Epithelial cell of prostate (primary cell): ENCODE results near the gene LRCH4.

ENCODE experiments used
- DNase-seq: peaks from one replicate; pipeline ENCODE4 v3.0.0-alpha.2; 2011; ENCODE audit warnings: low read depth, low spot score
- H3K27ac ChIP-seq: fragments of 450-650 bp; 2 replicates; pipeline ENCODE4 v1.5.1; 2017; ENCODE audit warnings: mild to moderate bottlenecking

The LRCH4 gene

DNA sequence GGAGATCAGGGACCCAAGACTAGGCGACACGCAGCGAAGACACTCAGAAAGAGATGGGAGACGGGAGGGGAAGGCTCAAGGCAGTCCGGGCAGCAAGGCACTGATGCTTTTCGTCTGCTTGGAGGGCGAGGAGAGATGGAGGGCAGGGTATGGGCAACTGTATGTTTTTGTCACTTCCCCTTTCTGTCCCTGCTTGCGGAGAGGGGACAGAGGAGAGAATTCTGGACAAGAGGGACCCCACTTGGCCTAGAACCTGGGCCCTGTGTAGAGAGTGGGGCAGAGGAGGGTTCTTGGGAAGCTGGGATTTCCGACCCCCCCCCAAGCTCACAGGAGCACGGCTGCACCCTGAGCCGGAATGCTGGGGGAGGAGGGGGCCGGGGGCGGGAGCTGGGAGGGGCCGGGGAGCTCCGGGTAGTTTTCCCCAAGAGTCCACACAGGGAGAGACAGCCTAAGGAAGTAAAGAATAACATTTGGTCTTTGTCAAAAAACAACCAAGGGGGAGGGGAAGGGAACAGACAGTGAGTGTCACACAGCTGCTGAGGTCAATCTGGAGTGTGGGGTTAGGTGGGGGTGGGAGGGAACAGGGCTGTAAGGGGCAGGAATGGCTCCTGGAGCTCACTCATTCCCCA lies 1.8 kb downstream of the LRCH4 start:
- H3K27ac ChIP-seq = peak overlapping the region; percentile 96
- DNase-seq = no peak

DNA sequence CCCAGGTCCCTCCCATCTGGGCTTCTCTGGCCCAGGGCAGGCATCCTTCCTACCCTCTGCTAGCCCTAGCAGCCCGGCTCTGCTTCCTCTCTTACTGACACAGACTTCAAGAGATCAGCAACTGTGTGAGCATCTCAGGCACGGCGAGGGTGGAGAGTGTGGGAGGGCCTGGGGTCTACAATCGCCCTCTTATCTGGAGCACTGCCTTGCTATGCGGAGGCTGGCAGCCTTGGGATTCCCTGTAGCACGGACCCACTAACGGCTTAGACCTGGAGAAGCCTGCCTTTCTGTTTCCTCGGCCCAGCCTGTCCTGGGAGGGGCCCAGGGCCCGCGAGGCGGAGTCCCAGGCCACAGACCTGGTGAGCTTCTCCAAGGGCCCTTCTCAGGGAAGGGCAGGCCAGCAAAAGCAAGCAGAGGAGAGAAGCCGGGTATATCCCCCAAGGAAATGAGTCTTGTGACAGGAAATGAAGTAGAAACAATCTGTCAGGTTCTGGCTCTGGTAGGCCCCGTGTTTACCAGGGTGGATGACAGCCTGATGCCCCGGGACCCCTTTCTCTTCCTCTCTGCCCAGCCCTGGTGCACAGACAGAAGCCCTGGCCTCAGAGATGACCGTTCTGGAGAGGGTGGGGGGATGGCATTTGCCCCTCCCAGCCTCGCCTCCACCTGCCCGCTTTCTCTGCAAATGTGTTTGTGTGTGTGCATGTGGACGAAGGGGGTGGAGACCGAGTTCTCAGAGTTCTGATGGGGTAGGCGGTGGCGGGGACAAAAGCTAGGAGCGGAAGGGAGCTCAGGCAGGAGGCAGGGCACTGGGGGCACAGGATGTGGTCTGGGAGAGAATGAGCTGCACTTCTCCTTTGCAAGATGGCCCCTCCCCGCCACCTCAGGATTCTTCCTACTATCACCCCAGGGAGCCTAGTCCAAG lies 2.5 kb downstream of the LRCH4 start:
- DNase-seq = no peak
- H3K27ac ChIP-seq = peak overlapping the region; percentile 96

DNA sequence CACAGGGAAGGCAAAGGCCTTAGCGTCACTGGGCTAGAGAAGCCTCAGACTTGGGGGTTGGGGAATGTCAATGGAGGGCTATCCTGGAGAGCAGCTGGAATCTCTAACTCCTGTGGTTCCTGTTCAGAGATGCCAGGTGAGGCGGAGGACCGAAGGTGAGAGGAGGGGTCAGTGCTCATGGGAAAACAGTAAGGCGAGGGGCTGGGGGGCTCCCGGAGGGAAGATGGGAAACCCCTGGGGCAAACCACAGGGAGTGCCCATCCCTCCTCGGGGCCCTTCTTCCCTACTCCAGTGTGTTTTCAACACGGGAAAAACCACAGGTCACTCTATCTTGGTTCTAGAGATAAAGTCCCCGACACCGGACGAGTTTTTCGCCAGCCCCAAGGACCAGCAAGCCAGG lies 3.3 kb downstream of the LRCH4 start:
- DNase-seq = no peak
- peak overlapping the region; percentile 96 for H3K27ac ChIP-seq

DNA sequence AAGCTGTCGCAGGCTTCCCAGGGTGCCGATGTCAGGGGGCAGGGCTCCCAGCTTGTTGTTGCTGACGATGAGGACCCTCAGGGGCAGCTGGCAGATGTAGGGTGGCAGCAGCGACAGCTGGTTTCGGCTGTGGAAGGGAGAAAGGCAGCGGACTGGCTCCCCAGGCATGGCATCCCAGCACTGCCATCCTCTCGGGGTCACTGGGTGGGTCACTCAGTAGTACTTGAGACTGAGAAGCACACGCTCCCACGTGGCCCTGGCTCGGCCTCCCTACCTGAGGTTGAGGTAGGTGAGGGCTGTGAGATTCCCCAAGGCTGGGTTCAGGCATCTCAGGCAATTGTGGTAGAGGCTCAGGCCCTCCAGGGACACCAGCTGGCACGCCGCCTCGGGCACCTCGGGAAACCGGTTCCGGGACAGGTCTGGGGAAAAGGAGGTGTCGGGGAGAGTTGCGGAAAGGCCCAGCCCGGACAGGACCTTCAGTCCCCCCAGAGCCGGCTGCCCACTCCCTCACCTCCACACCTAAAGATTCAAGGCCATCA lies 3.8 kb downstream of the LRCH4 start:
- peak overlapping the region; percentile 96 for H3K27ac ChIP-seq
- DNase-seq = no peak

DNA sequence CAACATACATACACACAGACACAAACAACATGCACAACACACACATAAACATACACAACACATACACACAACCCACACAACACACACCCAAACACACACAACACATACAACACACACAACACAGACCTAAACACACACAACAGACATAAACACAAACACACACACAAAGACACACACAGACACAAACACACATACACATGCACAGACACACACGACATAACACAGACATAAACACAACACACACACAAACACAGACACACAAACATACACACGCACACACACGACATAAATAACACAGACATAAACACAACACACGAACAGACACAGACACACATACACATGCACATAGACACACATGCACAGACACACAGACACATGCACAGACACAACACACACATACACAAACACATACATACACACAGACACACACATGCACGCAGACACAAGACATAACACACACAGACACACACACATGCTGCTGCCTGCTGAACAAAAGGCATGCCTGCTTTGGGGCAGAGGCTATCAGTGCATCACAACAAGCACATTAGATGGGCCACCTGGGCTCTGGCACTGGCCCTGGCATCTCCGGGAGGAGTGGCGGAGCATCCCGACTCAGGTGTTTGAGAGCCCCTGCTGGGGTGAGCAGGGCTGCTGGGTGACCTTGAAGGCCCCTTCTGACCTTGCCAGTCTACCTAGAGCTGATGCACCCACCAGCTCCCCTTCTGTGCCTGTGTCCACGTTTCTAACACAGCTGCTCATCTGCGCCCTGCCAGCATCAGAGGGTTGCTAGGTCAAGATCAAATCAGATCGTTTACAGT lies 5.3 kb downstream of the LRCH4 start:
- H3K27ac ChIP-seq = no peak overlapping the region

DNA sequence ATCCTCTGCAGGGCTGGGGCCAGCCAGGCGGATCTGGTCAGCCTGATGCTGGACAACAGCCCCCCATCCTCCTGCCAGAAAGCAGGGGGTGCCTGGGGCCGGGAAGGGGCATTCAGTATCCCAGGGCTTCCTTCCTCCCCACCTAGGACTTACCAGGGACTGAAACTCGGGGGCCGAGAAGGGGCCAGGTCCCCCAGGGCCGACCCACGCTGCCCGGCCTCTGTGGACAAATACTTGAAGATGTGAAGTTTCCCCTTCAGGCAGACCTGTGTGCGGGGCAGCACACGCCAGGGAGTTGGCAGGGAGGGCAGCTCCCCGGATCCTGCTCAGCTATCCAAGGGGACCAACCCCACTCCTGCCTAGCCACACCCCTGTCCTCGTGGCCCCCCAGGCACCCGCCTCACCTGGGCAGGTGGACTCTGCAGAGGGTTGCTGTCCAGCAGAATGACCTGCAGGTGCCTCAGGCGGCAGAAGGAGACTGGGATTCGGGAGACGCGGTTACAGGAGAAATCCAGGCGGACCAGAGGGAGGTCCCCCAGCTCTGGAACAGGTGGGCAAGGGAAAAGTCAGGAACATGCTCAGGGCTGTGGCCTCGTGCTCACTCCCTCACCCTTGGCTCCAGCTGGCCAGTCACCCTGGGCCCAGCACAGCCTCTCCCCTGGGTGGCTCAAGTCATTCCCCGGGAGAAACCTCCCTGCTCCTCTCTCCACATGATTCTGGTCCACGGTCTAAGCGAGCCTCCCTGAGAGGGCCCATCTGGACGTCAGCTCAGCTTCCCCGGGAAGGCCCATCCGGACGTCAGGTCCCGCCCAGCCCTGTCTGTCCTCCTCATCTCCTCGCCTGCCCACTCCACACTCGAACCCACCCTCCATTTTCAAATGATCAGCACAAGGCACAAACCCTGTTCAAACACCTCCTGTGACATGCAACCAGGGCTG lies 7.4 kb downstream of the LRCH4 start:
- DNase-seq = no peak
- no peak overlapping the region for H3K27ac ChIP-seq

More for the DNA sequence above, 5.3 kb downstream of the LRCH4 start:
- DNase-seq = no peak

DNA sequence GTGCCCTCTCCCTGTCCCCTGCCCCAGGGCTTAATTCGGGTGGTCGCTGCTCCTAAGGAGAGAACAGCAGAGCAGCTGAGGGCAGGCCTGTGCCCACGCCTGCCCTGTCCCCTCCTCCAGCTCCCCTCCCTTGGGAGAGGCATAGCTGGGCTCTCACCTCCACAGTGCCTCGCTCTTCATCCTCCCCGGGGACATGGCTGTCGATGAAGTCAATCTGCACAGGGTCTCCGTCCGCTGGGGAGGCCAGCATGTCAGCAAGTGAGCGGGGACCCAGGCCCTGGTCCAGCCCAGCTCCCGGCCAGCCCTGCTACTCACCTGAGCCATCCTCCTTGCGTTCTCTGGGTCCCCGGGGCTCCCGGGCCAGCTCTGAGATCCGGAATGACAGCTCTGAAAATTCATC lies 8.4 kb downstream of the LRCH4 start:
- DNase-seq = no peak
- H3K27ac ChIP-seq = no peak overlapping the region

DNA sequence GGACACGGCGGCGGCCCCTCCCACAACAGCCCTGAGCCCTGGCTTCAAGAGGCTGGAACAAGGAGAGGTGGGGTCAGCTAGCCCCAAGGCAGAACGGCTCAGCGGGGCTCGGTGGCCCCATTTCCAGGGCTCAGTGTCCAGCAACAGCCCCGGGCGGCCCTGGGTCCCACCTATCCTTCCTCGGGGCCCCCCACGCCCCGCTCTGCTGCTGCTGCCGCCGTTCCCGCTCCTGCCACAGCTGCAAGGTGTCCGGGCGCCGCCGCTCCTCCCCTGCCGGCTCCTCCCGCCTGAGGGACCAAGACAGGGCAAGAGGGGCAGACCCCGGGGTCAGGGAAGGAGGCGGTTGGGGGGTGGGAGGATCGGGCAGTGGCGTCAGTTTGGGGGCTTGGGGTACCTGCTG lies 8.8 kb downstream of the LRCH4 start:
- no peak overlapping the region for H3K27ac ChIP-seq
- no peak for DNase-seq

DNA sequence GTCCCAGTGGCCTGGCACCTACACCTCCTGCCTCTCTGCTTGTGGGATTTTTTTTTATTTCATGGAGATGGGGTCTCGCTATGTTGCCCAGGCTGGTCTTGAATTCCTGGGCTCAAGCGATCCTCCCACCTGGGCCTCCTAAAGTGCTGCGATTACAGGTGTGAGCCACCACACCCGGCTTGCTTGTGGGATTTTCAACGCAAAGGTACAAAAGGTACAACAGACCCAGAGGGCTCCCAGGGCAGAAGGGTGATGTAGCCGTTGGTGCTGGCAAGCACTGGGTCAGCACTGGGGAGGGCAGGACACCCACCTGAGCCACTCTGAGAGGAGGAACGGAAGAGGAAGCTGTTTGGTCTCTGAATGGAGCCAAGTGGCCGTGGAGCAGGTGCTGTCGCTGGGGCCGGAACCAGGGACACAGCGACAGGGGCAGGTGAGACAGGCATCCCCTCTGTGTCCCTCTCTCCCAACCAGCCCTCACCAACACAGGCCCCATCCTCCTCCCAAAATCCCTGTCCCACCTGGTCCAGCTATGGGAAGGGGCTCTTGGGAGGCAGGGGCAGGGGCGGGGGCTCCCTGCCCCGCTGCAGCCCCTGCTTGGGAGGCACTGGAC lies 9.4 kb downstream of the LRCH4 start:
- no peak overlapping the region for H3K27ac ChIP-seq
- DNase-seq = no peak

DNA sequence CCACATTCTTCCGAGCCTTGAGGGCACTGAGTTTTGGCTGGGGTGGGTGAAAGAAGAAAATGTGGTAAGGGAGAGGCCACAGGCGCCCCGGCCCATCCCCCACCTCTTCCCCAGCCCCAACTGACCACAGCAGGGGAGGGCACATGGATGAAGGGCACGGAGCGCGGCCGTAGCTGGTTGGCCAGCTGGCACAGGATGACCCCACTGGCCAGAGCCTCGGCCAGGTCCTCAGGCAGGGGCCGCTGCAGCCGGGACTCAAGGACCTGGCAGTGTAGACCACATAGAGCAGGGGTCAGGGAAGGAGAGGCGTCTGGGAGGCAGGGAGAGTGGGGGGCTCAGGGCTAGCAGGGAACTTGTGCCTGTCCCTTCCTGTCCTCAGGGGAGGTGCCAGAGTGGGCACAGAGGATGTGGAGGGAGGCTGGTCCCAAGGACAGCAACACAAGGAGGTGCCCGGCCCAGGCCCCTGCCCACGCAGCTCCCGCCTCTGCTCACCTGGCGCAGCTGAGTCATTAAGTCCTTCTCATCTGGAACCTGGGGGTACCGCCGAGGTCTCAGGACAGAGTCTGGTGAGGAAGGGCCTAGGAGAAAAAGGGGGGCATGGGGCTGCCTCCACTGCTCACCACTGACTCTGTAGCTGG lies 10.1 kb downstream of the LRCH4 start:
- no peak for DNase-seq

DNA sequence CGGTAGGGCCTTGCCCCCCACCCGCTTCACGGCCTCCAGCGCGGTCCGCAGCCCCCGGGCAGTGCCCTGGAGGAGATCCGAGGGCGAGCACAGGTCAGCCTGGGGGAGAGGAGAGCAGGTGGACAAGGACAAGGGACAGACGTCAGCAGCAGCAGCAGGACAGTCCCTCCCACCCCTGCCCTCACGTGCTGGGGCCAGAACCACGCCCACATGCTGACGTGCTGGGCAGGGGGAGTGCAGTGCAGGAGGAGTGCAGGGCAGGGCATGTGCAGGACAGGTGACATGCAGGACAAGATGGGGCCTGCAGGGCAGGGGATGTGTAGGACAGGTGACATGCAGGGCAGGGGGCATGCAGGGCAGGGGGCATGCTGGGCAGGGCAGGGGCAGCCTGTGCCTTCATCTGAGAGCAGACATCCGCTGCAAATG lies 10.7 kb downstream of the LRCH4 start:
- no peak overlapping the region for H3K27ac ChIP-seq
- no peak for DNase-seq

More for the DNA sequence above, 10.1 kb downstream of the LRCH4 start:
- H3K27ac ChIP-seq = no peak overlapping the region

DNA sequence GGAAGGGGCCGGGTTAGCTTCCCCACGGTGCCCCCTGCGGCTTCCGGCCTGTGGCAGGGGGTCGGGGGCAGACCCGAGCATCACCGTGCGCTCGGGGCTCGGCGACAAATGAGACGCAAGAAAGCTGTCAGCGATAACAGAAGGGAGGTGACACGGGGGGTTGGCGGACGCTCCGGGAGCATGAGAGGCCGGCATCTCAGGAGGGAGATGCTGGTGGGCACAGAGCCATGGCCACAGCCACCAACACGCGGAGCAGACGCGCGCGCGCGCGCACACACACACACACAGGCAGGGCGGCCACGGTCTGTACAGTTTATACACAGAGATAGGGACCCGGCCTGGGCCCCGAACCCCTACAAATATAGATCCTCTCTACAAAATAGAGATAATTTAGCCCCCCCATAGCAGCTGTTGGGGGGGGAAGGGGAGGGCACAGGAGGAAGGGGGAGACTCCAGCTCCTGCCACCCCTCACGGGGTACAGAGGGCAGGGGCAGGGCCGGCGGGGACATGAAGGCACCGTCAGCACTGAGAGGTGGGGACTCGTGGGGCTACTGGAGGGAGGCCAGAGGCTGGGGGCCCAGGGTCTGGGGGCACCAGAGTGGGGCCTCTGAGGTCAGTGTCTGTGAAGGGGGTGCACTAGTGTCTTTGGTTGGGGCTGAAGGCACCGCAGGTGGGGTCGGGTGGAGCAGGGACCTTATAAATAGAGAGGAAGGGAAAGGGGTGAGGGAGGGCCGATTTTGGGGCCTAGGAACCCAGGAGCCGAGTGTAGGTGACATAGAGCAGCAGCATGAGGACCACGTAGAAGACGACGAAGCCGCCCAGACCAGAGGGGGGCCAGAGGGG lies 11.3 kb downstream of the LRCH4 start:
- no peak overlapping the region for H3K27ac ChIP-seq
- DNase-seq = no peak

DNA sequence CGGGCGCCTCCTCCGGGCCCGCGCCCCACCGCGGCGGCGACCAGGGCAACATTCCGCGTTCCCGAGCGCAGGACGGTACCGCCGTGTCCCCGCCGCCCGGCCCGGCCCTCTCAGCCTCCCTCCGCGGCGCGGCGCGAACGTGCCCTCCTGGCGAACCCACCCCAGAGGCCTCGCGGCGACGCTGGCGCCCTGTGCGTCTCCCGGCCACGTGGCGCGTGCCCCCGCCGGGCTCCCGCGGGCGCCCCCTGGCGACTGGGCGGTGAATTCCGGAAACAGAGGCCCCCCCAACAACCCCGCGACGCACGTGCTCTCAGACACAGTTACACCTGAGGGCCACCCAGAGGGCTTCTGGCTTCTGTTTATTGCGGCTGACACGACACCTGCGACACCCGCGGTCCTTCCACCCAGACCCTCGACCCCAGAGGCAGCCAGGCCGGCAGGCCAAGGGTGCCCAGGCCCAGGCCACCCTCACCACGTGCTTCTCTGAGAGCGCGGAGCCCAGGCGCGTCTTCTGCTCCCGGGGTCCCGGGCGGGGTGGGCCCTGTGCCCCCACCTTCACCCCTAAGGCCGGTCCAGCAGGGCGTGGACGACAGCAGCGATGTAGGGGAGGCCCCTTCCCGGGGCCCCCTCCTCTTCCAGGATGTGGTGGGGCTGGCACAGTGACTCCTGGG lies 12.1 kb downstream of the LRCH4 start, which contains the start of gene SAP25:
Gene SAP25 (minus strand): TSS at position 210 of the 671 bp plus-strand sequence. CDS start 158 bp downstream, at position 52.
- no peak within 1 kb of the TSS for H3K27ac ChIP-seq

DNA sequence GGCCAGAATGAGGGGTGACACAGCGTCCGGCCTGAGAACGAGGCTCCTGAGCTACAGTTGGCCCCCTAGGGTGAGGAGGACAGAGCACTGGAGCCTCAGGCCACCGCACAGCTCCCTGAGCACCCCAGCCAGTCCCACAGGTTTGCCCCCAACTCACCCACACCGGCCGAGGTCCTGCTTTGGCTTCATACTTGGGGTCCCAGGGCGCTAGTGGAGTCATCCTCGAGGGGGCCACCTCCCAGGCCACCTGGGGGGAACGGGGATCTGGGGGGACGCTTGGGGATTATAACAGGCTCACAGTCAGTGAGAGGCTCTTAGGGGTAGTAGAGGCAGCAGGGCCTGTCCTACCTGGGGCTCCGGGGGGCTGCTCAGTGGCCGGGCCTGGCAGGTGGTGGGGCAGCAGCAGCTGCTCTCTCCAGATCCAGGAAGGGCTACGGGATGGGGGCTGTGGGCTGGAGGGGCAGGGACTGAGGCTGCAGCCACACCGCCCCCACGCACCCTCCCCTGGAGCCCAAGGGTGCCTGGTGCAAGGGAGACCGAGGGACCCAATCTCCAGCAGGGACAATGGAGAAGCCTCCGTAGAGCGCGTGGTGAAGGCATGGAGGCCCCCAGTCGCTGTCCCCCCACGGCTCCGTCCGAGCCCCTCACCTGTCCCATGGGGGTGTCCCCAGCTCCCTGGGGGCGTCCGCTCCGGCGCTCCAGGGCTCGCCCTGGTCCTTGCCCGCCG lies 12.8 kb downstream of the LRCH4 start:
- no peak for DNase-seq
- H3K27ac ChIP-seq = no peak overlapping the region

More for the DNA sequence above, 12.1 kb downstream of the LRCH4 start, which contains the start of gene SAP25:
- DNase-seq = no peak

DNA sequence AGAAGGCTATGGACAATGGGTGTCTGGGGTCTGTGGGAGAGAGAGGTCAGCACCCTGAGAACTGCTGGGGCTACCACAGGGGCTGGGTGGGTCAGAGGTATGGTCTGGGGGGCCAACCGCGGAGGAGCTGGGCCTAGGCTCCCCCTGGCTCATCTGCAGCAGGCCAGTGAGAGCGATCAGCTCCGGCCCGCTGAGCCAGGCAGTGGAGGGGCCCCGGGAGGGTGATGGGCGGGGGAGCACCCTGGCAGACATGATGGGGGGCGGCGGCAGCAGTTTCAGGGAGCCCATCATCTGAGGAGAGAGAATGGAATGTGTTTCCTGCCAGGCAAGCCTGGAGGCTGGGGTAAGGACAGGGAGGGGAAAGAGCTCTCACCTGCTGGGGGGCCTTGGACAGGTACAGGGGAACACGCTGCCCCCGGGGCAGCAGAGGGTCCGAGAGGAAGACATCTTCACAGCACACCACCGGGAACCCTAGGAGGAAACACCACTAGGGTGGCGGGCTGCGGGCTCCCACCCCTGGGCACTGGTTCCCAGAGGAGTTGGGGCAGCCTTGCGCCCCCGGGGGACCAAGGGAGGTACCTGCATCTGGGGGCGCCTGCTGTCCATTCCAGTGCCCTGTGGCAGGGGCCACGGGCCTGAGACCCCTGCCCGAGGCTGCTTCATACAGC lies 13.5 kb downstream of the LRCH4 start:
- DNase-seq = no peak

DNA sequence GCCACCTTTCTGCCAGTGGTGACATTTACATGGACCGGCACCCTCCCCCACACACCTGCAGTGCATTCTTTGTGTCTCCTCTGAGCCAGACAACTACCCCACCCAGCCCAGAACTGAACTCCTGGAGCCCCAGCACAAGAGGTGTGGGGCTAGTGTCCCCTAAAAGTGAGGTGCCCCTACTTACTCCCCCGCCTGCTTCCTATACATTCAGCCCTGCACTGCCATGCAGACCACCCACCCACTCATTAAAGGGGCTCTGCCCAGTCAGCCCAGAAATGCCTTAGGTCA lies 14.2 kb downstream of the LRCH4 start:
- no peak overlapping the region for H3K27ac ChIP-seq
- no peak for DNase-seq

More for the DNA sequence above, 13.5 kb downstream of the LRCH4 start:
- H3K27ac ChIP-seq = no peak overlapping the region
